Raji (cell line): ENCODE results near the gene PTPN7.

Source experiments
- POLR2A ChIP-seq: IDR thresholded peaks from 2 replicates; pipeline ENCODE4 v1.6.1; 2011; ENCODE audit warnings: low read depth, low read length, control low read depth; ENCODE audit not compliant: insufficient read depth

PTPN7 gene

GRCh38 chr1:202163281-202164270, 3.2 kb upstream of the PTPN7 start:
- TF ChIP-seq POLR2A: no peak

GRCh38 chr1:202162418-202163280, 2.2 kb upstream of the PTPN7 start:
- TF ChIP-seq POLR2A: no peak

DNA sequence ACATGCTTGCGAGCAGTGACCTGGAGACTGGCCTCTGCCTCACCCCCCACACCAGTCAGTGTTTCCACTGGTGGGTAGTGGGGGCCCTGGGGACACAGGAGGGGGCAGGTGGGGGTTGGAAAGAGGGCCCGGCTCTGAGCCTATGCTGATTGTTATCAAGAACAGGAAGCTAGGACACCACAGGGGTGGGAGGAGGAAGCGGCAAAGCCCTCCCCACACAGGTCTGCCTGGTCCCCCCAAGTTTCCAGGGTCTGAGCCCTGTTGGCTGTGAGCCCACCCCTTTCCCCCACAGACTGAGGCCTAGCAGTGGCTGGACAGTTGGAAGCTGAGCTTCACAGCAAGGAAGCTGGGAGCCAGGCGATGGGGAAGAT, 1.6 kb upstream of the PTPN7 start:
- no peak for TF ChIP-seq POLR2A

DNA sequence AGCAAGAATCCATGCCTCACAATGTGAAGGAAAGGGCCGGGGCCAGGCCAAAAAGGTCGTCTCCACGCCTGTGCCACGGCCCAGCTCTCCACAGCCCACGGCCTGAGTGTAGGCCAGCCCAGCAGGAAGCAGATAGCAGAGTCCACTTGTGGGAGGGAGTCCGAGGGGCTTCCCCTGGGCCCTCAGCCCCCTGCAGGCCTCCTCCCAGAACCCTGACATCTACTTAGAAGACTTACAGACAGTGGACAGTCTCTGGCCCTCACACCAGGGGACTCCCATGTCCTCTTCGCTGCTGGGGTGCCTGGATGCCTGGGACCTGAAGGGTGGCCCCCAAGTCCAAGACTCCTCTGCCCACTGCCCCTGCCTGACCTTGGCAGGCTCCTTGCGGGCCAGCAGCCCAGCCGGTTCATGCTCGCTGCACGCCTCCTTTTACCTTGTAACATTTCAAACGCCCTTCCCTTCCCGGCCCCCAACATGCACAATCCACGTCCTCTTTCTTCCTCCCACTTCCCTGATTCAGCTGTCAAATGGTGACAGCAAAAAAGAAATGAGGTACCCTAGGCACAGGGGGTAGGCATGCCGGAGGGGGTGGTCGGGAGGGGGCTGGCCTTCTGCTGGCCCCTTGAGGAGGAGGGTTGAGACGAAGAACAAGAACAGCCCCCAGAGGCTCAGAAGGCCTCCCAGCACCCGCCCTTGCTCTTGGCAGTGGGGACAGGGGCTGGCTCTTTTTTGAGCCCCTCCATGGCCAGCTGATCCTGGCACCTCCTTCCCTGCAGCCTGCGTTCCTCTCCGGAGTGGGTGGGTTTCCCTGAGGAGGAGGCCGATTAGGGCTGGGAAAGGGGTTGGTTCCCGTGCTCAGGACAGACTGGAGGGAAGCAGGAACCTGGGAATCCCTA, 997 bp upstream of the PTPN7 start:
- no peak for TF ChIP-seq POLR2A

DNA sequence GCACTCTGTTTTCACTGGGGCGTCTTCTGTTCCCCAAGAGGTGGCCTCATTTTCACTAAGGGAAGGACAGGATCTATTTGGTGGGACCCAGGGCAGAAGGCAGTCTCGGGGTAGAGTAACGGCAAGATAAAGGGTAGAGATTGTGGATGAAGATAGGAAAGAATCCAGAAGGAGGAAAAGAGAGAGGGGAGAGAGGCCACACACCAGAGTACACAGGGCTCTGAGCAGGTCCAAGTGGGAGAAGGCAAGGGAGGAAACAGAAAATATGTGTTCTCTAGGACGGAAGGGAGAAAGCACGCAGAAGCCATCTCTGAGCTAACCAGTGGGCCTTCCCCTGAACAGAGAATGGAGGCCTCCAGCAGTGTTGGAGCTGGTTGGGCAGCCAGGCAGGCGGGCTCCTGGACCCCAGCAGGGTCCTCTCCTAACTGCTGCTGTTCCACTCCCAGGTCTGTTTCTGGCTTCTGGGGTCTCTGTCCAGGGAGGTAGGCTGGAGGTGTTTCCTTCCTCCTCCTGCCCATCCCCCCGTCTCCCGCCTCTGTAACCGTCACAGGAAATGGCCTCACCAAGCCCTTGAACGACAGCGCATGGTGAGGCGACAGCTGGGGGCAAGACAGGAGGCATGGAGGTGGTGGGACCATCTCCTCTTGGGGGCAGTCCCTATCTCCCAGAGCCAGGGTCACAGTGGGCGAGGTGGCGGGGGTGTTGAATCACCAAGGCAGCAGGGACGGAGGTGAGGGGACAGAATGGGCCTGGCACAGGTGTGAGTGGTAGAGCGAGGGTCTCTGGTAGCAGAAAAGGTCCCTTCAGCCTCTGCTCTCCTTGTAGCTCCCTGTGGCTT, 649 bp downstream of the PTPN7 start:
- TF ChIP-seq POLR2A: peak; percentile 57; the same call in 1 of the 2 replicates

DNA sequence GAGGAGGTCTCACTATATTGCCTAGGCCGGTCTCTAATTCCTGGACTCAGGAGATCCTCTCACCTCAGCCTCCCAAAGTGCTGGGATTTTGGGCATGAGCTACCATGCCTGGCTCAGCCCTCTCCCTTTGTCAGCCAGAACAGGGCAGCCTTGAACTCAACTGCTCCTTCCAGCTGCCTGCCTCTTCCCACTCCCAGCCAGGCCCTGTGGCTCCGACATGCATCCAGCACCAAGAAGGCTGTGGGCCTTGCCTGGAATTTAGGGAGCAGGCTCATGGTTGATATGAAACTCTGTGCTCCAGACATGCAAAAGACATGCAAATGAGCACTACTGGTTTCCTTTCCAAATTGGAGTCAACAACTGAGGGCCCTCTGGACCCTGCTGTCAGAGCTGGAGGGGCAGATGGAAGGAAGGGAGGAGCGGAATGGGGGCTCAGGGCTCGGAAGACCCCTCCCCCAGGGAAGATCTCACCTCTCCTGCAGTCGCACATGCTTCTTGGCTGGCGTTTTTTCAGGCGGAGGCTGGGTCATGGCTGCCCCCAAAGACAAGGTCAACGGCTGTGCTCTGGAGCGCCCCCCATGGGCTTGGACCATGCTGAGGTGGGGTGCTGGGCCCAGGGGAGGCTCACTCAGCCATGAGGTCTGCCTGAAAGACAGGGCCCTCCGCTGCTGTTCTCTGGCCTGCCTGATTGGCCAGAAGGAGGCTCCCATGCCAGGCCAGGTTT, 1.4 kb downstream of the PTPN7 start:
- peak; percentile 45 for TF ChIP-seq POLR2A

DNA sequence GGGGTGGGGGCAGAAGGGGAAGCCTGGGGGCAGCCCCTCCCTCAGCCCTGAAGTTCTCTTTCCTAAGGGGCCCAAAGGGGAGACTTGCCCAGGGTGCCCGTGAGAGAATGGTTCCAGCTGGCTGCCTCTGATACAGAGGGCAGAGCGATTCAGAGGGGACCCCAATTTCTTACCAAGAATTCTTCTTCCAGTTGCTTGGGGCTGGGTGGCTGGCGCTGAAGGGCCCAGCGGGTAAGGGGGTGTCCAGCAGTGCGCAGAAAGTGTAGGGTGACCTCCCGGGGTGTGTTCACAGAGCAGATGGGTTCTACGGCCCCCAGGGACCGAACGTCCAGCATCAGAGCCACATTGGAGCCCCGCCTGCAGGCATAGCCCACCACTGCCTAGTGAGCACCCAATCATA, 2.5 kb downstream of the PTPN7 start:
- no peak for TF ChIP-seq POLR2A

DNA sequence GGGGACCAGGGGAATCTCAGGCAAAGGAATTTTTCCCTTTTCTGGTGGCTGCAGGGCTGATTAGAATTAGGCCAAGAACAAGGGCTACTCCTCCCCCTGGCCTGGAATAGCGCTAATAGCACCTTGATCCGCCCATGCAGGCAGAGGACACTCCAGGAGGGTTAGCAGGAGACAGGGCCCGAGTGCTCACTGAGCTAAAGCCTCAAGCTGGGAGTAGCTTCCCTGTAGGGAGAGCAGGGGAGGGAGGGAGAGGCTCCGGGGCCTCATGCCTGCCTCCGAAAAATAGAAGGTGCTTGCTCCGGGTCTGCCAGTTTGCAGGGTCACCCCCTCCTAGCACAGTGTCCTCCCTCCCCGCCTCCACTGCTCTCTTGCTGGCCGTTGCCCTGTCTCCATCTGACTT, 3.8 kb downstream of the PTPN7 start:
- TF ChIP-seq POLR2A: no peak

DNA sequence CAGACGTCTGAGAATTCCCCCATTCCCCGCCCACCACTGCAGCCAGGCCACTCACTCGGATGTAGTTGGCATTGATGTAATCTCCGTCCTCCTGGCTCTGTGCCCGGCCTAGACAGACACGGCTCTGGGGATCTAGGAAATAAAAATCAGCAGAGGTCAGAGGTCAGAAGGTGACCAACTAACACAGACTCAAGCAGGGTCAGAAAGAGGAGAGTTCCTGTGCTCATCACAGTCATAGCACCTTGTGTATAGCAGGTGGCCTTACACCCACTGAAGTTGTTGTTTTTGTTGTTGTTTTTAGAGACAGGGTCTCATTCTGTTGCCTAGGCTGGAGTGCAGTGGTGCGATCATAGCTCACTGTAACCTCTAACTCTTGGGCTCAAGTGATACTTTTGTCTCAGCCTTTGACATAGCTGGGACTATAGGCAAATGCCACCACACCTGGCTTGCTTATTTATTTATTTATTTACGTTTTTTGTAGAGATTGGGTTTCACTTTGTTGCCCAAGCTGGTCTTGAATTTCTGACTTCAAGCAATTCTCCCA, 4.9 kb downstream of the PTPN7 start:
- no peak for TF ChIP-seq POLR2A

- no peak for TF ChIP-seq POLR2A
Measured at GRCh38 chr1:202154766-202155477, 5.5 kb downstream of the PTPN7 start.

DNA sequence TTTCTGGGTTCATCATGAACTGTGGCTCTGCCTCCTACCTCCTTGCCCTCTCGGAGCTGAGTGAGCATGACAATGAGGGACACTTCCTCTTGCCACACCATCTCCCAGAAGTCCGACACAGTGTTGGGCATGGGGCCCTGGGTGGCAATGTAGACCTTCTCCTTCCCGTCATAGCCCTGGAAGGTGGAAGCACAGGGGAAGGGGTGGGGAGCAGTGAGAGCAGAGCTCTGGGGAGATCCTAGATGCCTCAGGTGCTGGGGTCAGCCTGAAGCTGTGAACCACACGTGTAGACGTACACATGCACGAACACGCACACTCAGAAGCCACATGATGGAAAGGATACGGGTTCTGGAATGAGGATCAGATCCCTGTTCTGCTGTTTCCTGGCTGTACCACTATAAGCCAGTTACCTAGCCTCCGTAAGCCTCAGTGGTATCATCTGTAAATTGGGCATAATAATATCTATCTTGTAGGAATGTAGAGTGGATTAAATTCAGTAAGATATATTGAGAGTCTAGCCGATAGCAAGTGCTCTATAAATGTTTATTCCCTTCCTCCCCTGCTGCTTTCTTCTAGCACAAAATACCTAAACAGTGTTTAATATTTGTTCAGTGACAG, 6.1 kb downstream of the PTPN7 start:
- TF ChIP-seq POLR2A: no peak

DNA sequence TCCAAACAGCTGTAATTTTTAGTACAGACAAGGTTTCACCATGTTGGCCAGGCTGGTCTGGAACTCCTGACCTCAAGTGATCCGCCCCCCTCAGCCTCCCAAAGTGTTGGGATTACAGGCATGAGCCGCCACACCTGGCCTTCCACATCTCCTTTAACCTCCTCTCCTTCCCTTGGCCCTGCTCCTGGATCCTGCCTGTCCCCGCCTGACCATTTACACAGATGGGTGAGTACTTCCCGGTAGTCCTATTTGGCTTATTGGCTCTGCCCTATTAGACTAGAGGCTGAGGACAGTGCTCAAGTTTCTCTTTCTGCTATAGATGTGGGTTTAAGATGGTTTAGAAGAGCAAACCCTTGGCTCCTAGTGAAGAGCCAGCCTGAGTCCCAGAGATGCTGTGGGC, 7.1 kb downstream of the PTPN7 start:
- no peak for TF ChIP-seq POLR2A

DNA sequence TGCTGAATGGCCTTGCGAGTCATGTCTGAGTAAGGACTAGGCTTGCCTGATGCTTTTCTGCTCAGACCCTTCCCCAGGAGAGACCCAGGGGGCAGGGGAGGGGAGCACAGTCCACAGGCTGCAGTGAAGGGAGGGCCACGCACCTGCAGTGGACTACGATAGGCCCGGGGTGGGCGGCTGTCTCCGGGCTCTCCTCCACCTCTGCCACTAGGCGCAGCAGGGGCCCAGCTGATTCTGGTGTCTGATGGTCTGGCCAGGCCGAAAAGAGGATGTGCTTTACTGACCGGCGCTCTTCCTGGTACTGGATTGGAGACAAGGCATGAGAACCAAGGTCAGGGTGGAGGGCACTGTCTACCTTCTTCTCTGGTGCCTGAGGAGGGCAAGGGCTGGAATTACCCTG, 8.0 kb downstream of the PTPN7 start:
- no peak for TF ChIP-seq POLR2A
